ENCODE data around the gene FOXO4.
"Not testable (repeated sequence)": the region's sequence is repeated elsewhere in the genome, so short reads cannot be mapped to it uniquely, and the experiment has no call there.

FOXO4 gene, protein sequence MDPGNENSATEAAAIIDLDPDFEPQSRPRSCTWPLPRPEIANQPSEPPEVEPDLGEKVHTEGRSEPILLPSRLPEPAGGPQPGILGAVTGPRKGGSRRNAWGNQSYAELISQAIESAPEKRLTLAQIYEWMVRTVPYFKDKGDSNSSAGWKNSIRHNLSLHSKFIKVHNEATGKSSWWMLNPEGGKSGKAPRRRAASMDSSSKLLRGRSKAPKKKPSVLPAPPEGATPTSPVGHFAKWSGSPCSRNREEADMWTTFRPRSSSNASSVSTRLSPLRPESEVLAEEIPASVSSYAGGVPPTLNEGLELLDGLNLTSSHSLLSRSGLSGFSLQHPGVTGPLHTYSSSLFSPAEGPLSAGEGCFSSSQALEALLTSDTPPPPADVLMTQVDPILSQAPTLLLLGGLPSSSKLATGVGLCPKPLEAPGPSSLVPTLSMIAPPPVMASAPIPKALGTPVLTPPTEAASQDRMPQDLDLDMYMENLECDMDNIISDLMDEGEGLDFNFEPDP

DNA sequence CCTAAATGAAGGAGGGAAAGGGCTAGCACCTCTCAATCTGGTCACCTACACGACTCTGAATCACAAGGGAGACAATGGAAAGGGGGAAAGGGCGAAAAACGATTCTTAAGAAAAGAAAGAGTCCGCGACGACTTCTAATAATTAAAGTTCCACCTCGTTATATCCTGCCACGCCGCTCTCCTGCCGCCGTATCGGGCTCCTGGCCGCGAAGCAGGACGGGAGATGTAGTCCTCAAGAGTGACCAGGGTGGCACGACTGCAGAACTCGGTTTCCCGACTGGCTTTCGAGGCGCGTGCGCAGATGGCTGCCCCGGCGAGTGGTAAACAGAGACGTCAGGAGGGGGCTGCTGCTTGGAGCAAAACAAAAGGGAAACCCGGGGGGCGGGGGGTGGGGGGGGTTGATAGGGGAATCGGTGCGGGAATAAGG, at the start of gene FOXO4:
FOXO4 (plus strand) TSS at position 297 of the 426 bp plus-strand sequence. CDS start 678 bp downstream, outside the sequence.
- Mint-ChIP-seq H3K27ac (peak within 1 kb of the TSS; percentile 87), H3K27me3 (no peaks in the 10 kb centered on the region), H3K4me3 (peak within 1 kb of the TSS; percentile 93), H3K36me3 (no peaks in the 10 kb centered on the region), H3K4me1 (peaks cover 34% of the 10 kb centered on the region), H3K9me3 (no peaks in the 10 kb centered on the region)

DNA sequence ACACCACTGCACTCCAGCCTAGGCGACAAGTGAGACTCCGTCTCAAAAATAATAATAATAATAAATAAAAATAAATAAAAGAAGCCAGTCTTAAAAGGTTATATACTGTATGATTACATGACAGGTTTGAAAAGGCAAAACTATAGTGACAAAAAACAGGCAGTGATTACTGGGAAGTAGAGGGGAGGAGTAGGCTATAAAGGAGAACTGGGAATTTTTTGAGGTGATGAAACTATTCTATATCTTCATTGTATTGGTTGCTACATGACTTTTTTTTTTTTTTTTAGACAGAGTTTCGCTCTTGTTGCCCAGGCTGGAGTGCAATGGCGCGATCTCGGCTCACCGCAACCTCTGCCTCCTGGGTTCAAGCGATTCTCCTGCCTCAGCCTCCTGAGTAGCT, 47.8 kb upstream of the FOXO4 start:
- not testable (repeated sequence) for H3K4me1 Mint-ChIP-seq, H3K9me3 Mint-ChIP-seq, H3K27me3 Mint-ChIP-seq, H3K27ac Mint-ChIP-seq, H3K36me3 Mint-ChIP-seq, H3K4me3 Mint-ChIP-seq

DNA sequence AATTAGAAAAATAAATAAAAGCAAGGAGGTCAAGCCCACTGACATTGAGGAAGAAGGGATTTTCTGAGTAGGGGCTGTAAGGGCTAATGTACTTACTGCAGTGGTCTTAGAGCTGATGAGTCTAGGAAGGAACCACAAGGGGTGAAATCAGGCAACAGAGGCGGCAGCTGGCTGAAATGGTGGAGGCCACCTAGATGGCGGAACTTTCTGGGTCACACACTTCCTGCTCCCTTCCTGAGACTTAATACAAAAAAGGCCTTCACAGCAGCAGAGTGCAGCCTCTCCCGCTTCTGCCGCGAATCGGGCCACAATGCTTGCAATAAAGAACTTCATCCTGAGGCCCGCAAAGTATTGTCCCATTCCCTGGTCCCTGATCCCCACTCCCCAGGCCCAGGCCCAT, 42.9 kb upstream of the FOXO4 start:
- peaks cover 3% of the 10 kb centered on the region for H3K36me3 Mint-ChIP-seq
- H3K27me3 Mint-ChIP-seq = no peaks in the 10 kb centered on the region
- H3K9me3 Mint-ChIP-seq = no peaks in the 10 kb centered on the region
- no peak overlapping the region for H3K27ac Mint-ChIP-seq
- peaks cover 10% of the 10 kb centered on the region for H3K4me1 Mint-ChIP-seq
- no peak overlapping the region for H3K4me3 Mint-ChIP-seq

DNA sequence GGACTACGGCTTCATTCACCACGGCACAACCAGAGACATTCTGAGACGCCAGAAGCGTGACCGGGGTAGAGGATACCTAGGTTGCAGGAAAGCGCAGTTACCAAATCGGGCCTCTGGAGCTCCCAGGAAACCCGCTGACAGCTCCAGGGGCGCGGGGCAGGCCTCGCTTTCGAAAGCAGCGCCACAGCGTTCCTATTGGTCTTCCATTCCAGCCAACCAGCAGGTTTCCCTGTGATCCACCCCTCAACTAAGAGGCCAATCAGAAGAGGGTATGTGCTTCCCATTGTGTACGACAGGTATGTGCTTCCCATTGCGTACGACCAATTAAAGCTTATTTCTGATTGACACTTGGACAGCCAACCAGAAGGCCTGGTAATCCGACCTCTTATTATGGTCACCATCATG, 42.4 kb upstream of the FOXO4 start:
- H3K36me3 Mint-ChIP-seq = peaks cover 6% of the 10 kb centered on the region
- no peak overlapping the region for H3K4me3 Mint-ChIP-seq
- no peaks in the 10 kb centered on the region for H3K9me3 Mint-ChIP-seq
- H3K4me1 Mint-ChIP-seq = peaks cover 15% of the 10 kb centered on the region
- H3K27ac Mint-ChIP-seq = no peak overlapping the region
- H3K27me3 Mint-ChIP-seq = no peaks in the 10 kb centered on the region

DNA sequence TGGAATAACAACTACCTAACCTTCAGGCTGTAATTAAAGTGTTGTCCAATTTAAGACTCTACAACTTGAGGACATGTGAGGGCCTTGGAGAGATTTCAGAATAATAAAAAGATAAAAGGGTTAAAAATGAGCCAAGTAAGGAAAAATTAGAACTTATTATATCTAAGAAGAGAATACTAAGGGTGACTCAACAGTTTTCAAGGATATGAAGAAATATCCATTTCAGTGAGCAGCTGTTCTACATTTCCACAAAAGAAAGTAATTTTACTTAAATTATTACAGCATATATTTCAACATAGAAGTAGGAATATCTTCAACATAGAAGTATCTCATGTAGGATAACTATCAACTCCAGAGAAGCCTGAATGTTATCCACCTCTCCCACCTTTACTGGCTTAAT, 38.8 kb upstream of the FOXO4 start:
- H3K9me3 Mint-ChIP-seq = no peaks in the 10 kb centered on the region
- peaks cover 36% of the 10 kb centered on the region for H3K4me1 Mint-ChIP-seq
- H3K36me3 Mint-ChIP-seq = peaks cover 9% of the 10 kb centered on the region
- no peak overlapping the region for H3K27ac Mint-ChIP-seq
- no peak overlapping the region for H3K4me3 Mint-ChIP-seq
- no peaks in the 10 kb centered on the region for H3K27me3 Mint-ChIP-seq

DNA sequence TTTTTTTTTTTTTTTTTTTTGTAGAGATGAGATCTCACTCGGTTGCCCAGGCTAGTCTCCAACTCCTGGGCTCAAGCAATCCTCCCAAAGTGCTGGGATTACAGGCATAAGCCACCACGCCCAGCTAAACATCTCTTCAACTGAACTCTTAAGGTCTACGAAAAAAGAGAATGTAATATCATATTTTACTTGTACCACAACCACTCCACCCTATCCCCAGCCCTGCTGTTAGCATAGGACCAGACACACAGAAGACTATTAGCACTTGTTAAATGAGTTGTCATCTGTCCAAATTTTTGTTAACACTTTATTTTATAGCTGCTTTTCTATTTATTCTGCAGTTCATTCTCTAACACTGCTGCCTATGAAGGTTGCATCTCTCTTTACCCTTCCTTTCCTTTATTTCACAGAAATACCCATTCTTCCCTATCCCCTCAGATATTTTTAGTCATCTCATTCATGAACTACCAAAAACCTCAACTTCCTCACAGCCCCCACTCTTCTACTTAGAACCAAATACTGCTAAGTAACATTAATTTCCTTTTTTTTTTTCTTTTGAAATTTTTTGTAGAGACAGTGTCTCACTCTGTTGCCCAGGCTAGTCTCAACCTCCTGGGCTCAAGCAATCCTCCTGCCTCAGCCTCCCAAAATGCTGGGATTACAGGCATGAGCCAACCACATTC, 37.7 kb upstream of the FOXO4 start:
- peaks cover 36% of the 10 kb centered on the region for H3K4me1 Mint-ChIP-seq
- peaks cover 12% of the 10 kb centered on the region for H3K36me3 Mint-ChIP-seq
- no peak overlapping the region for H3K4me3 Mint-ChIP-seq
- H3K9me3 Mint-ChIP-seq = no peaks in the 10 kb centered on the region
- H3K27ac Mint-ChIP-seq = peak overlapping the region; percentile 73
- H3K27me3 Mint-ChIP-seq = no peaks in the 10 kb centered on the region

DNA sequence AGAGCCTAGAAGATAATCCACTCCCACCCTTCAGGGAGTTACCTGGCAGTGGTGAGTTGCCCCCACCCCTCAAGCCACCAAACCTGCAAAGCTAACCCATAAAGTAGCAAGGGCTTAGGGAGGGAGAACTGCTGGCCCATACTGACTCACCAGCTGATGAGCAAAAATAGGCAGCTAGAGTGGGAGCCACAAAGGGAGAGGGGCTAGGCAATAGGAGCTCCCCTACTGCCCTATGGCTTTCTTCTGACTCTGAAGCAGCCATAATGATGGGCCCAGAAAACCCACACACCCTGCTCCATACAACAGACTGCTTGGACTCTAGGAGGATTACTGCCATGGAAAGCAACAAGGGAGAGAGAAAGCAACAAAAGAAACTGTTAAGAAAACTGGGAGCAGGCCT, 35.5 kb upstream of the FOXO4 start:
- H3K9me3 Mint-ChIP-seq = no peaks in the 10 kb centered on the region
- peaks cover 45% of the 10 kb centered on the region for H3K4me1 Mint-ChIP-seq
- H3K27ac Mint-ChIP-seq = peak overlapping the region; percentile 30
- no peak overlapping the region for H3K4me3 Mint-ChIP-seq
- H3K36me3 Mint-ChIP-seq = peaks cover 13% of the 10 kb centered on the region
- no peaks in the 10 kb centered on the region for H3K27me3 Mint-ChIP-seq

DNA sequence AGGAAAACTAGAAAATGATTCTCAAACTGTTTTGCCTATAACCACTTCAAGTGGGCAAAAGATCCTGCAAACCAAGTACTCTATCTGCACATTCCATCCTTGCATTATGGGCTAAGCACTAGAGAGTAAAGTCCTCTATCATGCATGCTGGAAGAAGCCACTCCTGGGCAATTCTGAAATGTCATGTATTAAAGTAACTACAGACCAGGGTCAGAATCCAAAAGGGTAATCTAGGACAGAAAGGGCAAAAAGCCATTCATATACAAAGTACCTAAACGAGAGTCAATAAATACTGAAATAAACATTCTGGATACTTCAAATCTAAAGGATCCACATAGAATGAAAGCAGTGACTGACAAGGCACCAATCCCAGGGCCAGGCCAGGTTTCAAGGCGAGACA, 28.6 kb upstream of the FOXO4 start:
- Mint-ChIP-seq H3K36me3 (peaks cover 6% of the 10 kb centered on the region), H3K27ac (peak overlapping the region; percentile 15), H3K4me3 (peak overlapping the region; percentile 94), H3K27me3 (no peaks in the 10 kb centered on the region), H3K4me1 (peaks cover 14% of the 10 kb centered on the region), H3K9me3 (no peaks in the 10 kb centered on the region)

DNA sequence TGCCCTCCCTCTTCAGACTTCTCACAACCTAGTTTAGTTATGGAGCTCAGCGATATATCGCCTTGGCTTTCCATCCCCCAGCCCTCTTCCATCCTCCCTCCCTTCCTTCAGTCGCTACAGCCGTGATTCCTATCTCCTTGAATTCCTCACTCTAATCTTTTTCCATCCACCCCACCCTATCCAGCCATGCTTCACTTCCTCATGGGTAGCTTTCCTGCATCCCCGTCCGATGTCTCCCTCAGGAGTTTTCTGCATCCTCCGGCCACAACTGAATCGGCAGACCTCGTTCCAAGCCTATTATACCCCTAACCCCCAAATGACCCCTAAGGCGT, 28.0 kb upstream of the FOXO4 start:
- Mint-ChIP-seq H3K27ac (peak overlapping the region; percentile 92), H3K4me1 (peaks cover 14% of the 10 kb centered on the region), H3K27me3 (no peaks in the 10 kb centered on the region), H3K9me3 (no peaks in the 10 kb centered on the region), H3K4me3 (peak overlapping the region; percentile 94), H3K36me3 (peaks cover 4% of the 10 kb centered on the region)

DNA sequence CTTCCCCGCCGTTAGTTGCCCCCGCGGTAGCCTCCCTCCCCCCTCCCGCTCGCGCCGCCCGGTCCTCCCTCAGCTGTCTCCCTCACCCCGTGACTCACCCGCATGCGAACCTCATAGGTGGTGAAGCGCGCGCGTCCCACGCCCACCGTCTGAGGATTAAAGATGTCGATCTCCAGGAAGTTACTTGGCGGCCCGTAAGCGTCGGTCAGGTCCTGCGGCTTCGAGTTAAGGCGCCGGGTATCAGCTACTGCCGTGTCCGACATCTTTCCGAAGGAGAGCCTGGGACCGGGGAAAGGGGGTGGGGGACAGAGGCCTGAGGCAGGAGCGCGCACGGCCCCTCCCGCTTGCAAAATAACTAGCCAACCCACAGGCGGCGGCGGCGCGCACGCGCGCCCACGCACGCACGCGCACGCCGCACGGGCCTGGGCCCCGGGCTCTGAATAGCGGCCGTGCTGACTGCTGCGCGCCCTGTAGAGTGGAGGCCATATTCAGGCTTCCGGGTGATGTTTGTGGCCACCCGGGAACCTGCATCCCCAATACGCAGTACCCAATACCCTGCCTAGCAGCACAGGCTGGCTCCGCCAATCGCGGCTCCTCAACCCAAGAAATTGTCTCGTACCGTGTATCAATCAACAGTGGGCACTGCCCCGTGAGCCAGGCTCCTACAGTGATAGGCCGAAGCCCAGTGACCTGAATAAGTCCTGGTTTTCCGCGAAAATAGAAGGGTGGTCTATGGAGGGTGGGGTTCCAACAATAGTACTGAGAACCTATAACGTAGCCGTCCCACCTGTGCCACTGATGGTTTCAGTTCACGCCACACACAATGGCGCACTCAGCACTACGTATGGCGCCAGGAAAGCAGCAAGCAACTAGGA, 27.4 kb upstream of the FOXO4 start, which contains the start of gene SNX12:
SNX12 (minus strand) TSS at position 291 of the 875 bp plus-strand sequence; CDS start at position 263, 28 bp downstream.
- peak within 1 kb of the TSS; percentile 94 for H3K4me3 Mint-ChIP-seq
- H3K4me1 Mint-ChIP-seq = peaks cover 14% of the 10 kb centered on the region
- no peaks in the 10 kb centered on the region for H3K9me3 Mint-ChIP-seq
- peaks cover 3% of the 10 kb centered on the region for H3K36me3 Mint-ChIP-seq
- peak within 1 kb of the TSS; percentile 92 for H3K27ac Mint-ChIP-seq
- H3K27me3 Mint-ChIP-seq = no peaks in the 10 kb centered on the region

DNA sequence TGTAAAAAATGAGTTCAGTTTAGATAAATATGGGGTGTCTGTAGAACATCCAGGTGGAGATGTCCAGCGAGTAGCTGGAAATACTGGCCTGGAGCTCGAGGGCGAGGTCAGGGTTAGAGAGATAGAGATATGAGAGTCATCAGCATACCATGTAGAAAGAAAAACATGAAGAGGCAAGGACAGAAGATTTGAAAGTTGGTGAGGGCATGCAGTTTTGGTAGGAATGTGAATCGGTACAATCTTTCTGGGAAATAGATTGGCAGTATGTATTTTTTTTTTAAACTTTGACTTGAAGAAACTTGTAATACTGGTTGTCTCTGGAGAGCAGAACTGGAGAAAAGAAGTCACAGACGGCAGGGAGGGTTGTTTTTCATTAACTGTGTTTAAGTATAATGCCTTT, 25.1 kb upstream of the FOXO4 start:
- Mint-ChIP-seq H3K27ac (no peak overlapping the region), H3K27me3 (no peaks in the 10 kb centered on the region), H3K4me3 (no peak overlapping the region), H3K4me1 (peaks cover 6% of the 10 kb centered on the region), H3K36me3 (no peaks in the 10 kb centered on the region), H3K9me3 (no peaks in the 10 kb centered on the region)

DNA sequence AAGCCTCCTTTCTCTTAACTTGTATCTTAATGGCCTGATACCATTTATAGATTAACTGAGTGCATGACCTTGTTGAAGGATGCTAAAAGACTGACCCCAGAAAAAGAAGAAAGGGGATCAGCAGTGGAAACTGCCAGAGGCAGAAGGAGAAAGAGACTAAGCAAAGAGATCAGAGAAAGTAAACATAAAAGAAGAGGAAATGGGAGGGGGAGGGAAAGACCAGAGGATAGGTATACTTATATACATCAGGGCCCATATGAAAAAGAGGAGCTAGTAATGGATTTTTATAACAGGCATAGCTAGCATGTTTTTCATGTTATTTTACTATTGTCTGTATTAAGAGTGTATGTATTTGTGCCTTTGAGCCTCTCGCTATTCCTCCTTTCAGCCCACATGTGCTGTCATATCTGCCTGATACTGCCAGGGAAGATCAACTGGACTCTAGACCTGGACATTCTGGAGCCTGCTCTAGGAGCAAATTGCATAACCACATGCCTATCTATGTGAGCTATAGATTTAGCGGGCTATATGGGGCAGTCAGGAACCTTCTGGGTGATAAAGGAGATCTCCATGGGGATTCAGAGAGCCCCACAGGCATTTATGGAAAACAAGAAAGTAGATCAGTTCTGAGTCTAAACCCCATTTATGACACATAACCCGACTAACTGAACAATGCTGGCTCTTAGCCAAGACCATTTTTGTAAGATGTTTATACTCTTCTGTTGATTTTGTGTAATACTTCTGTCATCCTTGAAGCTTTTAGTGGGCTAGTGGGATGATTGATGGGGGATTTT, 14.1 kb upstream of the FOXO4 start:
- no peak overlapping the region for H3K27ac Mint-ChIP-seq
- peaks cover 11% of the 10 kb centered on the region for H3K4me1 Mint-ChIP-seq
- H3K4me3 Mint-ChIP-seq = no peak overlapping the region
- H3K36me3 Mint-ChIP-seq = no peaks in the 10 kb centered on the region
- no peaks in the 10 kb centered on the region for H3K27me3 Mint-ChIP-seq
- H3K9me3 Mint-ChIP-seq = no peaks in the 10 kb centered on the region

DNA sequence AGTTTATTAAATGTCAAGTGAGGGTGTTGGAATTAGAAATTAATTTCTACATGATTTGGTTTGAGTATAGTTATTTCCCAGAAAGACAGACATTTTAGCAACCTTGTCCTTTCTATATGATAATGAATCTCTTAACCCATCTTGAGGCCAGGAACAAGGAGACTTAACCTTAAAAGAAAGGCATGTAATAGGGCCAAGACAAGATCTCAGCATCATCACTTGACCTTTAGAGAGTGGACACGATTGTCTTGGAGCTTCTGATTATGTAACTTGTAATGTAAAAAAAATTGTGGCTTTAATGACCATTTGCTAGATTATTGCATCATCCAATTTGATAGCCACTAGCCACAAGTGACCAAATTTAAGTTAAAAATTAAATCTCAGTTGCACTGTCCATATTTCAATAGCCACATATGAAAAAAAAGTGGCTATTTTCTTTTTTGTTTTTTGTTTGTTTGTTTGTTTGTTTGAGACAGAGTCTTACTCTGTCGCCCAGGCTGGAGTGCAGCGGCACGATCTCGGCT, 13.5 kb upstream of the FOXO4 start:
- Mint-ChIP-seq H3K27me3 (no peaks in the 10 kb centered on the region), H3K4me3 (no peak overlapping the region), H3K36me3 (no peaks in the 10 kb centered on the region), H3K27ac (no peak overlapping the region), H3K4me1 (peaks cover 11% of the 10 kb centered on the region), H3K9me3 (no peaks in the 10 kb centered on the region)

DNA sequence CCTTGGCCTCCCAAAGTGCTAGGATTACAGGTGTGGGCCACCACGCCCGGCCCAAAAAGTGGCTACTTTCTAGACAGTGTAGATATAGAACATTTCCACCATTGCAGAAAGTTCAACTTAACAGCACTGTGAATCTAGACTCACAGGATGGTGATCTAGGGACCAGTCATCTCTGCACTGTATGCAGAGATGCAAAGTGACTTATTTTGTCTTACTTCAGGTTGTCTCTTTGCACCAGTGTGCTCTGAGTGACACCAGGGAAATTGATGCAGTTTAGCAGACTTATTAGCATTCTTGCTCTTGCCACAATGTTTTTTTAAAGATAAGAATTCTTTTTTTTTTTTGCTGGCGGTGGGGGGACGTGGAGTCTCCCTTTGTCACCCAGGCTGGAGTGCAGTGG, 12.8 kb upstream of the FOXO4 start:
- peaks cover 11% of the 10 kb centered on the region for H3K4me1 Mint-ChIP-seq
- H3K27ac Mint-ChIP-seq = no peak overlapping the region
- no peaks in the 10 kb centered on the region for H3K27me3 Mint-ChIP-seq
- H3K36me3 Mint-ChIP-seq = no peaks in the 10 kb centered on the region
- H3K9me3 Mint-ChIP-seq = no peaks in the 10 kb centered on the region
- H3K4me3 Mint-ChIP-seq = no peak overlapping the region

DNA sequence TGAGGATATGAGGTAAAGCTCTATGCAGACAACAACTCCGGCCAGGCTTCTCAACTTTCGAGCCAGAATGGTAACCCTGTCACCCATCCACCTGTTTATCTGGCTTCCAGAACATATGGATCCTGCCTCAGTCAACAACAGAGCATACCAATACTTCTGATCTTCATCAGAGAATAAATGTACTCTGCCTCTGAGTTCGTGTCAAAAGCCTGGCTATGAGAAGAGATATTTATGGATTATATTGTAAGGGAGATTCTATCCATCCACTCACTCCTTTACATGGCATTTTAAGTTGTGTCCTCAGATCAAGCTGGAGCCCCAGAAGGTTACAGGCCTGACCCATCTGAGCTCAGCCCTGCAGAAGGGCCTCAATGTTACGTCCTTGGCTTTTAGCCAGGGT, 9.8 kb upstream of the FOXO4 start:
- no peak overlapping the region for H3K4me3 Mint-ChIP-seq
- no peaks in the 10 kb centered on the region for H3K27me3 Mint-ChIP-seq
- H3K9me3 Mint-ChIP-seq = no peaks in the 10 kb centered on the region
- no peak overlapping the region for H3K27ac Mint-ChIP-seq
- peaks cover 11% of the 10 kb centered on the region for H3K4me1 Mint-ChIP-seq
- H3K36me3 Mint-ChIP-seq = no peaks in the 10 kb centered on the region

All from activated naive CD4-positive, alpha-beta T cell treated with anti-CD3 and anti-CD28 coated beads, Interleukin-2, amount 50 U/mL, for 24 hours (primary cell).